HepG2 (cell line): ENCODE measurements around the gene FAM222B. TPM values are rescaled to one million over a fixed set of nuclear protein-coding genes. Genes with fewer than 3 reads are reported as not detected.

Experiments
- ATF7 ChIP-seq, 2 experiments: fragments of 450-650 bp in 1 of 2; sonication (generic) in 1 of 2; formaldehyde crosslinking in 1 of 2; IDR thresholded peaks; 2 replicates each; pipeline versions ENCODE4 v1.4.0 to v1.6.1; 2016 to 2020; ENCODE audit warnings: antibody characterized with exemption in 1 of 2, mild to moderate bottlenecking in 1 of 2, missing genetic modification reagents in 1 of 2
- ESRRA ChIP-seq: sonication (generic); formaldehyde crosslinking; IDR thresholded peaks from 2 replicates; pipeline ENCODE4 v1.5.1; 2020; ENCODE audit warnings: mild to moderate bottlenecking, low read depth, missing genetic modification reagents
- GATA4 ChIP-seq: sonication (generic); IDR thresholded peaks from 2 replicates; pipeline ENCODE4 v1.6.1; 2016; ENCODE audit warnings: antibody characterized with exemption, low read depth, borderline replicate concordance
- JUN ChIP-seq: sonication (generic); formaldehyde crosslinking; IDR thresholded peaks from 2 replicates; pipeline ENCODE4 v1.4.0; 2020; ENCODE audit warnings: mild to moderate bottlenecking, missing genetic modification reagents
- KDM4B ChIP-seq: sonication (generic); formaldehyde crosslinking; IDR thresholded peaks from 2 replicates; pipeline ENCODE4 v1.4.0; 2020; ENCODE audit warnings: missing genetic modification reagents
- MAFK ChIP-seq, 2 experiments: IDR thresholded peaks in 1 of 2; conservative IDR thresholded peaks in 1 of 2; 2 replicates each; pipeline ENCODE4 v1.6.1; 2011; ENCODE audit warnings: improper control_type of control experiment in 2 of 2, low read length in 2 of 2
- MATR3 ChIP-seq: sonication (generic); formaldehyde crosslinking; IDR thresholded peaks from 2 replicates; pipeline ENCODE4 v1.4.0; 2020; ENCODE audit warnings: missing genetic modification reagents
- MED13 ChIP-seq: sonication (generic); formaldehyde crosslinking; IDR thresholded peaks from 2 replicates; pipeline ENCODE4 v1.5.0; 2020; ENCODE audit warnings: missing genetic modification reagents
- PTBP1 ChIP-seq: fragments of 200-400 bp; formaldehyde crosslinking; IDR thresholded peaks from 2 replicates; pipeline ENCODE4 v1.6.1; 2018; ENCODE audit warnings: low read length, low read depth; ENCODE audit not compliant: poor library complexity, severe bottlenecking
- RARG ChIP-seq: sonication (generic); formaldehyde crosslinking; IDR thresholded peaks from 2 replicates; pipeline ENCODE4 v1.4.0; 2020; ENCODE audit warnings: low read depth, mild to moderate bottlenecking, missing genetic modification reagents
- RFXANK ChIP-seq: IDR thresholded peaks from 2 replicates; pipeline ENCODE4 v1.6.1; 2016
- RXRA ChIP-seq: sonication (generic); formaldehyde crosslinking; IDR thresholded peaks from 2 replicates; pipeline ENCODE4 v1.5.1; 2020; ENCODE audit warnings: missing genetic modification reagents
- SP1 ChIP-seq, 2 experiments: fragments of 450-650 bp in 1 of 2; sonication (generic) in 1 of 2; formaldehyde crosslinking in 1 of 2; IDR thresholded peaks; 2 replicates each; pipeline versions ENCODE4 v1.4.0 to v1.6.1; 2016 to 2020; ENCODE audit warnings: missing genetic modification reagents in 1 of 2
- TEAD2 ChIP-seq: sonication (generic); formaldehyde crosslinking; IDR thresholded peaks from 2 replicates; pipeline ENCODE4 v1.9.0; 2021; ENCODE audit warnings: missing genetic modification reagents
- ZNF256 ChIP-seq: sonication (generic); formaldehyde crosslinking; conservative IDR thresholded peaks from 2 replicates; pipeline ENCODE4 v1.4.0; 2020; ENCODE audit warnings: missing genetic modification reagents
- ZNF326 ChIP-seq: sonication (generic); formaldehyde crosslinking; IDR thresholded peaks from 2 replicates; pipeline ENCODE4 v1.4.0; 2020; ENCODE audit warnings: missing genetic modification reagents, borderline replicate concordance
- ZNF441 ChIP-seq: sonication (generic); formaldehyde crosslinking; IDR thresholded peaks from 2 replicates; pipeline ENCODE4 v1.7.0; 2021; ENCODE audit warnings: missing genetic modification reagents, borderline replicate concordance
- ZNF577 ChIP-seq: sonication (generic); formaldehyde crosslinking; IDR thresholded peaks from 2 replicates; pipeline ENCODE4 v1.4.0; 2020; ENCODE audit warnings: mild to moderate bottlenecking, low read depth, missing genetic modification reagents, borderline replicate concordance
- polyA plus RNA-seq, 8 experiments: library from polyadenylated mRNA; depleted of rRNA in 3 of 8; stranded (reverse) in 7 of 8; unstranded in 1 of 8; fragments of >200 nt; fragmentation: Illumina TruSeq in 4 of 8; extraction: Trizol in 4 of 8; gene quantifications; 2 replicates each; pipeline versions ENCODE4 v1.2.1 to v1.2.3, GENCODE V29; 2011 to 2016; ENCODE audit warnings: low read depth in 4 of 8, missing spikeins in 1 of 8, mixed read lengths in 1 of 8; ENCODE audit not compliant: insufficient read depth in 1 of 8
- total RNA-seq, 5 experiments: library from RNA; depleted of rRNA; stranded (reverse); fragments of >200 nt; fragmentation: Illumina TruSeq; extraction: Trizol; gene quantifications; 2 replicates each; pipeline ENCODE4 v1.2.3, GENCODE V29; 2016; ENCODE audit warnings: low read depth in 1 of 5
- TF ChIP-seq, protein P1 (sequence below): sonication (generic); formaldehyde crosslinking; IDR thresholded peaks from 2 replicates; pipeline ENCODE4 v1.8.0; 2022; ENCODE audit warnings: missing genetic modification reagents, mild to moderate bottlenecking, borderline replicate concordance
- TF ChIP-seq, protein P2 (sequence below): fragments of 450-650 bp; IDR thresholded peaks from 2 replicates; pipeline ENCODE4 v1.6.1; 2017; ENCODE audit warnings: mild to moderate bottlenecking
- TF ChIP-seq, protein P3 (sequence below): fragments of 450-650 bp; IDR thresholded peaks from 2 replicates; pipeline ENCODE4 v1.6.1; 2017
- TF ChIP-seq, protein P4 (sequence below): sonication (generic); formaldehyde crosslinking; IDR thresholded peaks from 2 replicates; pipeline ENCODE4 v1.5.0; 2020; ENCODE audit warnings: missing genetic modification reagents, mild to moderate bottlenecking, borderline replicate concordance

The FAM222B gene
- total and polyA plus RNA-seq, 2 of the 13 experiments (the other 11 are each of a cell fraction or from before 2014, with no cell fraction given), result 3.5 to 7.3 TPM

DNA sequence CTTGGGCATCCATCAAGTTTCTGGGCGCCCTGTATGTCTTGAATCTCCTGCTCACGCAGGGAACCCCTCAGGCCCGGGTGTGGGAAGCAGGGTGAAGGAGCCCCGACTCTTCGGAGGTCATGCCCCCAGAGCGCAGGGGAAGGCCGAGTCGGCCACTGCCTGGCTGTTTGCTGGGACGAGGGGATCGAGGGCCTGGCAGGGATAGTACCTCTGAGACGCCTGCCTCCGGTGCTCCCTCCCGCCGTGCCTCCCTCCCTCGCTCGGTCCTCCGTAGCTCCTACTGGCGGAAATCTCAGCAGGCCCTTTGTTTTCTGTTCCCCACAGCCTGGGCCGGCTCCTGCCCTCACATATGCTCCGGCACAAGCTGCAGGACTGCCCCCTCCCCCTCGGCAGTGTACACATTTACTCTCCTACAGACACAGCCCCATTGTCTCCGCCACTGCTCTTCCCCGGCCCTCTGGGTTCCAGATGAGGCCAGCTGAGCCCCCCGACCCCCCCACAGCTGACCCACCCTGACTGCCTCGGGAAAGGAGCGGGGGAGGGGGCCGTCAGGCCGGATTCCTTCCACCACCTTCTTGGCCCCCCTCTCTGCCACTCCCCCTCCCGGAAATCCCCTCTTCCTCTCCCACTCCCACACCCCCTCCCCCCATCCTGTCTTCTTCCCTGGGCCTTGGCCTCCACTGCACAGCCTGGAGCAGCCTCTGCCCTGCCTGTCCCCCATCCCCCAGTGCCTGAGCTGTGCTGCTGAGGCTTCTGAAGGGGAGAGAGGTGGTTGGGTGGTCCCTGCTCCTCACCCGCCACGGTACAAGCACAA lies 97.4 kb downstream of the FAM222B start (continued):
- TF ChIP-seq JUN (CRISPR knock-in tag) (0 out of 2 replicates have a peak, but pooled peaks have one; percentile 14), GATA4 (peak; percentile 49; the same call in 1 of the 2 replicates), RXRA (peak; percentile 72), ZNF326 (CRISPR knock-in tag) (no peak), KDM4B (no peak; the same call in 1 of the 2 replicates), ESRRA (CRISPR knock-in tag) (no peak), MED13 (no peak), ZNF441 (CRISPR knock-in tag) (no peak), RFXANK (CRISPR knock-in tag) (no peak), ZNF256 (CRISPR knock-in tag) (no peak), ATF7 (IDR thresholded peaks at IDR 0.05) (no peak), ATF7 (CRISPR knock-in tag; IDR thresholded peaks at IDR 0.05) (no peak), PTBP1 (no peak), MAFK (conservative IDR thresholded peaks at IDR 0.05 in 1 of 2, IDR thresholded peaks at IDR 0.05 in 1 of 2; ENCODE audit: low read length in 2 of 2) (no peak), RARG (CRISPR knock-in tag) (no peak), SP1 (IDR thresholded peaks at IDR 0.05) (no peak), SP1 (CRISPR knock-in tag; IDR thresholded peaks at IDR 0.05) (no peak; the same call in 1 of the 2 replicates), TEAD2 (CRISPR knock-in tag) (no peak), MATR3 (CRISPR knock-in tag) (no peak), ZNF577 (no peak)
- TF ChIP-seq, protein P1, sequence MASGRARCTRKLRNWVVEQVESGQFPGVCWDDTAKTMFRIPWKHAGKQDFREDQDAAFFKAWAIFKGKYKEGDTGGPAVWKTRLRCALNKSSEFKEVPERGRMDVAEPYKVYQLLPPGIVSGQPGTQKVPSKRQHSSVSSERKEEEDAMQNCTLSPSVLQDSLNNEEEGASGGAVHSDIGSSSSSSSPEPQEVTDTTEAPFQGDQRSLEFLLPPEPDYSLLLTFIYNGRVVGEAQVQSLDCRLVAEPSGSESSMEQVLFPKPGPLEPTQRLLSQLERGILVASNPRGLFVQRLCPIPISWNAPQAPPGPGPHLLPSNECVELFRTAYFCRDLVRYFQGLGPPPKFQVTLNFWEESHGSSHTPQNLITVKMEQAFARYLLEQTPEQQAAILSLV (CRISPR knock-in tag), result 0 out of 2 replicates have a peak, but pooled peaks have one; percentile 22
- TF ChIP-seq, protein P2, sequence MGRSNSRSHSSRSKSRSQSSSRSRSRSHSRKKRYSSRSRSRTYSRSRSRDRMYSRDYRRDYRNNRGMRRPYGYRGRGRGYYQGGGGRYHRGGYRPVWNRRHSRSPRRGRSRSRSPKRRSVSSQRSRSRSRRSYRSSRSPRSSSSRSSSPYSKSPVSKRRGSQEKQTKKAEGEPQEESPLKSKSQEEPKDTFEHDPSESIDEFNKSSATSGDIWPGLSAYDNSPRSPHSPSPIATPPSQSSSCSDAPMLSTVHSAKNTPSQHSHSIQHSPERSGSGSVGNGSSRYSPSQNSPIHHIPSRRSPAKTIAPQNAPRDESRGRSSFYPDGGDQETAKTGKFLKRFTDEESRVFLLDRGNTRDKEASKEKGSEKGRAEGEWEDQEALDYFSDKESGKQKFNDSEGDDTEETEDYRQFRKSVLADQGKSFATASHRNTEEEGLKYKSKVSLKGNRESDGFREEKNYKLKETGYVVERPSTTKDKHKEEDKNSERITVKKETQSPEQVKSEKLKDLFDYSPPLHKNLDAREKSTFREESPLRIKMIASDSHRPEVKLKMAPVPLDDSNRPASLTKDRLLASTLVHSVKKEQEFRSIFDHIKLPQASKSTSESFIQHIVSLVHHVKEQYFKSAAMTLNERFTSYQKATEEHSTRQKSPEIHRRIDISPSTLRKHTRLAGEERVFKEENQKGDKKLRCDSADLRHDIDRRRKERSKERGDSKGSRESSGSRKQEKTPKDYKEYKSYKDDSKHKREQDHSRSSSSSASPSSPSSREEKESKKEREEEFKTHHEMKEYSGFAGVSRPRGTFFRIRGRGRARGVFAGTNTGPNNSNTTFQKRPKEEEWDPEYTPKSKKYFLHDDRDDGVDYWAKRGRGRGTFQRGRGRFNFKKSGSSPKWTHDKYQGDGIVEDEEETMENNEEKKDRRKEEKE, result no peak
- TF ChIP-seq, protein P3, sequence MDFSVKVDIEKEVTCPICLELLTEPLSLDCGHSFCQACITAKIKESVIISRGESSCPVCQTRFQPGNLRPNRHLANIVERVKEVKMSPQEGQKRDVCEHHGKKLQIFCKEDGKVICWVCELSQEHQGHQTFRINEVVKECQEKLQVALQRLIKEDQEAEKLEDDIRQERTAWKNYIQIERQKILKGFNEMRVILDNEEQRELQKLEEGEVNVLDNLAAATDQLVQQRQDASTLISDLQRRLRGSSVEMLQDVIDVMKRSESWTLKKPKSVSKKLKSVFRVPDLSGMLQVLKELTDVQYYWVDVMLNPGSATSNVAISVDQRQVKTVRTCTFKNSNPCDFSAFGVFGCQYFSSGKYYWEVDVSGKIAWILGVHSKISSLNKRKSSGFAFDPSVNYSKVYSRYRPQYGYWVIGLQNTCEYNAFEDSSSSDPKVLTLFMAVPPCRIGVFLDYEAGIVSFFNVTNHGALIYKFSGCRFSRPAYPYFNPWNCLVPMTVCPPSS, result no peak
- TF ChIP-seq, protein P4, sequence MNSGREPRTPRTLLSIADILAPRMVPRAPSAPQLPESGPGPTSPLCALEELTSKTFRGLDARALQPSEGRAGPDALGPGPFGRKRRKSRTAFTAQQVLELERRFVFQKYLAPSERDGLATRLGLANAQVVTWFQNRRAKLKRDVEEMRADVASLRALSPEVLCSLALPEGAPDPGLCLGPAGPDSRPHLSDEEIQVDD (CRISPR knock-in tag), result no peak
